H9 (cell line): ENCODE data around the gene L1CAM. TPM values are rescaled to one million over a fixed set of nuclear protein-coding genes. Genes with fewer than 3 reads are reported as not detected.

ENCODE experiments used
- DNase-seq: peaks from one replicate; pipeline ENCODE4 v3.0.0-alpha.2; 2017
- H2AFZ ChIP-seq: one replicate; pipeline ENCODE4 v1.6.1; 2013; ENCODE audit warnings: mild to moderate bottlenecking, low read length, control low read depth, moderate library complexity
- H2AK5ac ChIP-seq: 2 replicates; pipeline ENCODE4 v1.6.1; 2013; ENCODE audit warnings: low read length, control low read depth, mixed read lengths; ENCODE audit not compliant: insufficient read length
- H2BK120ac ChIP-seq: one replicate; pipeline ENCODE4 v1.6.1; 2013; ENCODE audit warnings: low read depth, mild to moderate bottlenecking, low read length, control low read depth, inconsistent platforms; ENCODE audit not compliant: poor library complexity, severe bottlenecking
- H2BK12ac ChIP-seq: 2 replicates; pipeline ENCODE4 v1.6.1; 2013; ENCODE audit warnings: low read length, control low read depth, mixed read lengths, low read depth; ENCODE audit not compliant: insufficient read length
- H2BK15ac ChIP-seq: 2 replicates; pipeline ENCODE4 v1.6.1; 2013; ENCODE audit warnings: low read depth, low read length, control low read depth
- H2BK20ac ChIP-seq: one replicate; pipeline ENCODE4 v1.6.1; 2013; ENCODE audit warnings: low read depth, mild to moderate bottlenecking, low read length, control low read depth, inconsistent platforms; ENCODE audit not compliant: poor library complexity, severe bottlenecking
- H2BK5ac ChIP-seq: 2 replicates; pipeline ENCODE4 v1.6.1; 2013; ENCODE audit warnings: low read length, control low read depth, mixed read lengths; ENCODE audit not compliant: insufficient read length
- H3K14ac ChIP-seq: 2 replicates; pipeline ENCODE4 v1.6.1; 2013; ENCODE audit warnings: low read length, control low read depth; ENCODE audit not compliant: insufficient read depth
- H3K18ac ChIP-seq: 2 replicates; pipeline ENCODE4 v1.6.1; 2013; ENCODE audit warnings: low read depth, mild to moderate bottlenecking, mixed read lengths, low read length, control low read depth; ENCODE audit not compliant: insufficient read length
- H3K23ac ChIP-seq: 2 replicates; pipeline ENCODE4 v1.6.1; 2013; ENCODE audit warnings: low read length, control low read depth, mixed read lengths, low read depth; ENCODE audit not compliant: insufficient read length
- H3K23me2 ChIP-seq: 2 replicates; pipeline ENCODE4 v1.6.1; 2013; ENCODE audit warnings: low read depth, mild to moderate bottlenecking, mixed read lengths, low read length, control low read depth; ENCODE audit not compliant: insufficient read length, poor library complexity, severe bottlenecking
- H3K27ac ChIP-seq: 2 replicates; pipeline ENCODE4 v1.5.1; 2013; ENCODE audit warnings: low read length, control low read depth, mixed read lengths, low read depth; ENCODE audit not compliant: insufficient read length
- H3K27me3 ChIP-seq: 2 replicates; pipeline ENCODE4 v1.6.1; 2013; ENCODE audit warnings: low read length, control low read depth, inconsistent platforms; ENCODE audit not compliant: insufficient read depth
- H3K4ac ChIP-seq: 2 replicates; pipeline ENCODE4 v1.6.1; 2013; ENCODE audit warnings: low read depth, mild to moderate bottlenecking, control low read depth, inconsistent platforms, low read length, moderate library complexity
- H3K4me1 ChIP-seq: 2 replicates; pipeline ENCODE4 v1.6.1; 2013; ENCODE audit warnings: low read length, control low read depth, inconsistent platforms; ENCODE audit not compliant: insufficient read depth
- H3K4me2 ChIP-seq: 2 replicates; pipeline ENCODE4 v1.6.1; 2013; ENCODE audit warnings: low read length, control low read depth, mixed read lengths; ENCODE audit not compliant: insufficient read length, insufficient read depth
- H3K56ac ChIP-seq: 2 replicates; pipeline ENCODE4 v1.6.1; 2013; ENCODE audit warnings: low read depth, mild to moderate bottlenecking, mixed read lengths, low read length, control low read depth; ENCODE audit not compliant: insufficient read length
- H3K79me1 ChIP-seq: 2 replicates; pipeline ENCODE4 v1.6.1; 2013; ENCODE audit warnings: low read depth, mild to moderate bottlenecking, moderate library complexity, low read length, control low read depth, inconsistent platforms; ENCODE audit not compliant: insufficient read depth, poor library complexity, severe bottlenecking
- H3K79me2 ChIP-seq: 2 replicates; pipeline ENCODE4 v1.6.1; 2013; ENCODE audit warnings: low read length, control low read depth, inconsistent platforms; ENCODE audit not compliant: insufficient read depth
- H3K9ac ChIP-seq: 2 replicates; pipeline ENCODE4 v1.6.1; 2013; ENCODE audit warnings: low read length, control low read depth, mixed read lengths; ENCODE audit not compliant: insufficient read length; ENCODE audit errors: extremely low read depth
- H3K9me3 ChIP-seq: one replicate; pipeline ENCODE4 v1.6.1; 2013; ENCODE audit warnings: low read depth, low read length, inconsistent platforms; ENCODE audit not compliant: control insufficient read depth
- H3T11ph ChIP-seq: one replicate; pipeline ENCODE4 v1.6.1; 2013; ENCODE audit warnings: mild to moderate bottlenecking, low read length, control low read depth, inconsistent platforms
- H4K20me1 ChIP-seq: one replicate; pipeline ENCODE4 v1.6.1; 2013; ENCODE audit not compliant: control insufficient read depth, insufficient read length, insufficient read depth
- H4K5ac ChIP-seq: 2 replicates; pipeline ENCODE4 v1.6.1; 2013; ENCODE audit warnings: low read depth, mild to moderate bottlenecking, mixed read lengths, low read length, control low read depth; ENCODE audit not compliant: insufficient read length
- H4K8ac ChIP-seq: replicated peaks from 2 replicates; pipeline ENCODE4 v1.6.1; 2013; ENCODE audit warnings: low read length, control low read depth, mixed read lengths, low read depth; ENCODE audit not compliant: insufficient read length
- H4K91ac ChIP-seq: 2 replicates; pipeline ENCODE4 v1.6.1; 2013; ENCODE audit warnings: low read depth, mild to moderate bottlenecking, moderate library complexity, mixed read lengths, low read length, control low read depth; ENCODE audit not compliant: insufficient read length
- H3K27ac Mint-ChIP-seq, 3 experiments: 2 replicates in 2 of 3; 3 replicates in 1 of 3; pipeline ENCODE4 v1.8.0; 2020 to 2021; ENCODE audit warnings: mixed read lengths in 3 of 3, mild to moderate bottlenecking in 1 of 3, moderate library complexity in 1 of 3
- H3K27me3 Mint-ChIP-seq: 2 replicates; pipeline ENCODE4 v1.8.0; 2021; ENCODE audit warnings: low read depth, mild to moderate bottlenecking, moderate library complexity, mixed read lengths
- H3K36me3 Mint-ChIP-seq, 3 experiments: 2 replicates in 2 of 3; 3 replicates in 1 of 3; pipeline ENCODE4 v1.8.0; 2020 to 2021; ENCODE audit warnings: low read depth in 3 of 3, mixed read lengths in 3 of 3; ENCODE audit not compliant: insufficient read depth in 1 of 3
- H3K4me1 Mint-ChIP-seq, 2 experiments: 2 replicates each; pipeline ENCODE4 v1.8.0; 2020; ENCODE audit warnings: mixed read lengths in 2 of 2
- H3K4me3 Mint-ChIP-seq, 2 experiments: 2 replicates in 1 of 2; 3 replicates in 1 of 2; pipeline ENCODE4 v1.8.0; 2020 to 2021; ENCODE audit warnings: mild to moderate bottlenecking in 2 of 2, mixed read lengths in 2 of 2, moderate library complexity in 1 of 2
- H3K9me3 Mint-ChIP-seq, 2 experiments: 2 replicates in 1 of 2; 3 replicates in 1 of 2; pipeline ENCODE4 v1.8.0; 2020; ENCODE audit warnings: mild to moderate bottlenecking in 2 of 2, mixed read lengths in 2 of 2, moderate library complexity in 1 of 2
- CTCF ChIP-seq: fragments of 200-600 bp; sonication (generic); conservative IDR thresholded peaks from 3 replicates; pipeline ENCODE4 v1.8.0; 2021; ENCODE audit warnings: antibody characterized with exemption, mild to moderate bottlenecking
- WGBS: extraction: QIAGEN DNeasy Blood & Tissue Kit; methylation state at CpG from one replicate; pipeline ENCODE4 v1.1.7; 2013; ENCODE audit warnings: missing lambda C conversion rate, low lambda C conversion rate, mixed read lengths; ENCODE audit not compliant: insufficient read length; ENCODE audit errors: extremely low coverage; 5-methylcytosine and 5-hydroxymethylcytosine counted together
- total RNA-seq: library from RNA; stranded (reverse); gene quantifications from 2 replicates; pipeline ENCODE4 v1.2.1, GENCODE V29; 2021

The L1CAM gene
- total RNA-seq, 1 experiment from 2014 or later, result 22.7 TPM

DNA sequence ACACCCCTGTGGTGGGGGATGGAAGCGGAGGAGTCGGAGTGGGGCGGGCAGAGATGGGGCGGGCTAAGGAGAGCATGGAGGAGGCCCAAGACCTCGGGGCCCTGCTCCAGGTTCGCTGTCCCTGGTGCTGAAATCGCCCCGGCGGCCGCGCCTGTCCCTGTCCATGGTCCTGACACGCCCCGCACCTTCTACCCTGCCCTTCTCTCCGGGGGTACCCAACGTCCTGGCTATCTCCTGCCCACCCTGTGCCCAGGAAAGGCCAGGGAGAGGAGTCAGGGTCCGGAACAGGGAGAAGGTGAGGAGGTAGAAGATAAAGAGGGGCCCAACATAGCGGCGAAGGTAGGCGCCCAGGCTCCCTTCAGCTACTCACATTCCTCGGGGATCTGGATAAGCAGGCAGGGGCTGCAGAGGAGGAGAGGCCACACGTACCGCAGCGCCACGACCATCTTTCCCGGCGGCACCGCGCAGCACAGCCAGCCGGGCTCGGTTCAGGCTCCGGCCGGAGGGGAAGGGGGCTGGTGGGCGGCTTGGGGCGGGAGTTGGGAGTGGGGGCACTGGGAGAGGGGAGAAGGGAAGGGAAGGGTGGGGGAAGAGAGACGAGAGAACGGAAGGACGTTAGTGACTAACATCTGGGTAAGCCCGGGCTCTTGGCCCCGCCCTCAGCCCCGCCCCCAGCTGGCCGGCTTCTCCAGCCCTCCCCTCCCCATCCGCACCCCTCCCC is 10.4 kb downstream of the L1CAM start:
- peaks cover 27 to 57% of the 10 kb centered on the region in 2 experiments for H3K4me1 Mint-ChIP-seq
- H3K4me3 Mint-ChIP-seq, result peak overlapping the region in 1 of 2 experiments; percentile 60; a peak in 4 of 5 replicates
- no peaks in the 10 kb centered on the region; the same call in none of the 2 replicates for H3K4me1 ChIP-seq
- WGBS, result no CpG with 5 or more reads among the region's 42 CpGs
- peaks cover 18% of the 10 kb centered on the region for H3K27me3 Mint-ChIP-seq
- H3K56ac ChIP-seq, result no peak overlapping the region
- no peak overlapping the region for H3T11ph ChIP-seq
- H3K9me3 ChIP-seq, result no peaks in the 10 kb centered on the region
- no peak overlapping the region for H3K18ac ChIP-seq
- no peak overlapping the region for H3K9ac ChIP-seq
- H3K79me1 ChIP-seq, result no peaks in the 10 kb centered on the region
- no peak overlapping the region for H2AK5ac ChIP-seq
- H3K9me3 Mint-ChIP-seq, result peaks cover 71 to 83% of the 10 kb centered on the region in 2 experiments
- no peak overlapping the region for H3K23ac ChIP-seq
- no peak overlapping the region for H2BK15ac ChIP-seq
- no peak overlapping the region for H2BK5ac ChIP-seq
- DNase-seq, result peak; percentile 76
- H2AFZ ChIP-seq, result no peak overlapping the region
- no peak overlapping the region for H3K14ac ChIP-seq
- H2BK20ac ChIP-seq, result no peak overlapping the region
- H3K23me2 ChIP-seq, result peaks cover 3% of the 10 kb centered on the region
- no peaks in the 10 kb centered on the region for H4K20me1 ChIP-seq
- no peak overlapping the region for H2BK12ac ChIP-seq
- peak overlapping the region; percentile 8 for H3K4me2 ChIP-seq
- H3K27ac Mint-ChIP-seq, result no peak overlapping the region
- H3K27ac ChIP-seq, result no peak overlapping the region
- no peaks in the 10 kb centered on the region for H3K27me3 ChIP-seq
- no peak overlapping the region for H4K8ac ChIP-seq
- no peaks in the 10 kb centered on the region for H3K79me2 ChIP-seq
- peaks cover 6 to 23% (median 13%) of the 10 kb centered on the region in 3 experiments; a peak in 6 of 7 replicates for H3K36me3 Mint-ChIP-seq
- H3K4ac ChIP-seq, result no peak overlapping the region
- no peak overlapping the region for H4K91ac ChIP-seq
- TF ChIP-seq CTCF, result 0 out of 3 replicates have a peak, but pooled peaks have one; percentile 13
- H4K5ac ChIP-seq, result no peak overlapping the region
- no peak overlapping the region for H2BK120ac ChIP-seq
